Activated CD8-positive, alpha-beta memory T cell treated with anti-CD3 and anti-CD28 coated beads, Interleukin-2, amount 50 U/mL, for 48 hours (primary cell): ENCODE data around the gene INTS4.
"Not testable (repeated sequence)": the region's sequence is repeated elsewhere in the genome, so short reads cannot be mapped to it uniquely, and the experiment has no call there.

Experiments used
- DNase-seq: peaks from one replicate; pipeline ENCODE4 v3.0.0-alpha.2; 2020

INTS4 gene

GRCh38 chr11:78023426-78023825, 29.0 kb upstream of the INTS4 start:
- no peak for DNase-seq

GRCh38 chr11:78022397-78023396, 28.2 kb upstream of the INTS4 start, which contains the start of gene KCTD14:
Gene KCTD14 (minus strand): TSS chr11:78023276. CDS start chr11:78023249, 27 bp downstream.
- DNase-seq, result no peak

- DNase-seq, result no peak
Measured at GRCh38 chr11:78021611-78022010, 27.1 kb upstream of the INTS4 start.

- no peak for DNase-seq
Measured at GRCh38 chr11:78020246-78020645, 25.8 kb upstream of the INTS4 start.

GRCh38 chr11:78019808-78020207, 25.3 kb upstream of the INTS4 start:
- DNase-seq, result no peak

GRCh38 chr11:78015878-78016277, 21.4 kb upstream of the INTS4 start:
- no peak for DNase-seq

GRCh38 chr11:78014937-78015520, 20.6 kb upstream of the INTS4 start:
- DNase-seq, result not testable (repeated sequence)

GRCh38 chr11:78011301-78011700, 16.8 kb upstream of the INTS4 start:
- no peak for DNase-seq

GRCh38 chr11:78010755-78011154, 16.3 kb upstream of the INTS4 start:
- DNase-seq, result no peak

GRCh38 chr11:78010304-78010703, 15.8 kb upstream of the INTS4 start:
- no peak for DNase-seq

- DNase-seq, result no peak
Measured at GRCh38 chr11:78009062-78009461, 14.6 kb upstream of the INTS4 start.

GRCh38 chr11:78000193-78000592, 5.7 kb upstream of the INTS4 start:
- DNase-seq, result no peak

- no peak for DNase-seq
Measured at GRCh38 chr11:77999446-78000030, 5.1 kb upstream of the INTS4 start.

- DNase-seq, result no peak
Measured at GRCh38 chr11:77993902-77994301, 566 bp downstream of the INTS4 start.

- no peak for DNase-seq
Measured at GRCh38 chr11:77990981-77991380, 3.5 kb downstream of the INTS4 start.

GRCh38 chr11:77986456-77986855, 8.0 kb downstream of the INTS4 start:
- DNase-seq, result not testable (repeated sequence)

- no peak for DNase-seq
Measured at GRCh38 chr11:77981346-77981947, 13.0 kb downstream of the INTS4 start.

- DNase-seq, result no peak
Measured at GRCh38 chr11:77968337-77968736, 26.1 kb downstream of the INTS4 start.

- no peak for DNase-seq
Measured at GRCh38 chr11:77967753-77968152, 26.7 kb downstream of the INTS4 start.

- no peak for DNase-seq
Measured at GRCh38 chr11:77967121-77967520, 27.3 kb downstream of the INTS4 start.

GRCh38 chr11:77966338-77966737, 28.1 kb downstream of the INTS4 start:
- no peak for DNase-seq

- DNase-seq, result no peak
Measured at GRCh38 chr11:77959434-77959833, 35.0 kb downstream of the INTS4 start.

GRCh38 chr11:77958583-77959177, 35.8 kb downstream of the INTS4 start:
- DNase-seq, result not testable (repeated sequence)
